Measurements from ENCODE around the gene REEP6. TPM values are rescaled to one million over a fixed set of nuclear protein-coding genes. Genes with fewer than 3 reads are reported as not detected.

Gene REEP6
- total and polyA plus RNA-seq, 2 experiments from 2014 or later, result 3.0 to 4.3 TPM

DNA sequence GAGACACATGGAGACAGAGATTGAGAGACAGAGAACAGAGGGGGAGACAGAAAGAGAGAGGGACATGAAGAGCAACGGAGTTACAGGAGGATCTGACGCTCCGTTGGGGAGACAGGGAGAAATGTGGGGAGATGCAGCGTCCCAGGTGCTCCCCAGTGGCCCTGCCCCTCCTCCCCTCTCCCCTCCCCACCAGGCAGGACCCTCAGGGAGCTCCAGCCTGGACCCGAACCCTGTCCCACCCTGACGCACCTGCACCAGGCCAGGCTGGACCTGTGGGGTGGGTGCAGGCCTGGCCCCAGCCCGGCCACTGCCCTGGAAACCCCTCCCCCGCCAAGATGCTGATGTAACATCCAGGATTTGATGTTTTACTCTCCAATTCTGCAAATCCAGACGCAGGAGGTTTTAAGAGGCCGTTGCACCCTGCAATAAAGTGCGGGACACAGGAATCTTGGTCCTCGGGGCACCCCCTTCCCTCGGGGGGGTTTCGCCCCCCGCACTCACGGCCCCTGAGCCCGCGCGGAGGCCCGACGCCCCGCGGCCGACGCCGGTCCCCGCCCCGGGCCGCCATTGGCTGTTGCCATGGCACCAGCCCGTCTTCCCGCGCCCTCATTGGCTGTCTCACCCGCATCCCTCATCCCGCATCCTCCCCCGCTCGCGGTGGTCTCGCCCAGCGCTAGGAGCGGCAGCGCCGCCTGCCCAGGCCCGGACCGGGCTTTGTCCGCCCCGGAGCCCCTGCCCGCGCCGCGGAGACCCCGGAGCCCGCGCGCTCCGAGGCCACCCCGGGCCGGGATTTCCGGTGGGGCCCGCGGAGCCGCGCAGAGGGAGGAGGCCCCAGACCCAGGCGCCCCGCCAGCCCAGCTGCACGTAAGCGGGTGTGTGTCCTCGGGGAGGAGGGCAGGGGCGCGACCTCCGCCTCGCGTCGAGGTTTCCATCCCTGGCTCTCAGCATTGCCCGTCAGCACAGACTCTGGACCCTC lies 41.2 kb upstream of the REEP6 start, which contains the start of gene APC2:
Gene APC2, plus strand, starts transcription at position 655 of the 976 bp plus-strand sequence. CDS start 2,881 bp downstream, outside the sequence.
- no peaks in the 10 kb centered on the region for H3K4me1 ChIP-seq (ENCODE audit: insufficient read depth)
- H3K27ac ChIP-seq, result no peak within 1 kb of the TSS
- peaks cover 28% of the 10 kb centered on the region for H3K27me3 ChIP-seq (replicated peaks; ENCODE audit: insufficient read depth)
- H3K9me3 ChIP-seq (ENCODE audit: low read depth), result no peaks in the 10 kb centered on the region
- H3K4me3 ChIP-seq, result peak within 1 kb of the TSS; percentile 40; the same call in 1 of the 2 replicates
- no peaks in the 10 kb centered on the region for H3K9me2 ChIP-seq (ENCODE audit: insufficient read depth)
- H3K36me3 ChIP-seq (ENCODE audit: low read depth), result no peaks in the 10 kb centered on the region
- no peaks in the 10 kb centered on the region for H3K79me2 ChIP-seq (ENCODE audit: insufficient read depth)
- peaks cover 12% of the 10 kb centered on the region; the same call in 1 of the 2 replicates for H3F3A ChIP-seq (ENCODE audit: insufficient read depth)
- WGBS, 2 experiments (ENCODE audit: low coverage in 1 of 2, low lambda C conversion rate in 2 of 2, missing lambda C conversion rate in 2 of 2), result 5 to 7% methylated on average over 42 to 46 of the region's 74 CpGs
- H3K9ac ChIP-seq, result no peak within 1 kb of the TSS
- H2AFZ ChIP-seq, result peak within 1 kb of the TSS; percentile 33
- no peak within 1 kb of the TSS for H3K4me2 ChIP-seq (ENCODE audit: unreplicated experiment)
- H4K20me1 ChIP-seq (ENCODE audit: insufficient read depth), result no peaks in the 10 kb centered on the region
- in situ Hi-C loops (cut with MboI), result no loop called here
- TF ChIP-seq EZH2 (IDR thresholded peaks at IDR 0.05; ENCODE audit: insufficient read depth, poor library complexity, severe bottlenecking) (peak; percentile 4), EZH2phosphoT487 (IDR thresholded peaks at IDR 0.05; ENCODE audit: insufficient read depth, low read depth) (no peak)
- DNase-seq, result peak; percentile 69

DNA sequence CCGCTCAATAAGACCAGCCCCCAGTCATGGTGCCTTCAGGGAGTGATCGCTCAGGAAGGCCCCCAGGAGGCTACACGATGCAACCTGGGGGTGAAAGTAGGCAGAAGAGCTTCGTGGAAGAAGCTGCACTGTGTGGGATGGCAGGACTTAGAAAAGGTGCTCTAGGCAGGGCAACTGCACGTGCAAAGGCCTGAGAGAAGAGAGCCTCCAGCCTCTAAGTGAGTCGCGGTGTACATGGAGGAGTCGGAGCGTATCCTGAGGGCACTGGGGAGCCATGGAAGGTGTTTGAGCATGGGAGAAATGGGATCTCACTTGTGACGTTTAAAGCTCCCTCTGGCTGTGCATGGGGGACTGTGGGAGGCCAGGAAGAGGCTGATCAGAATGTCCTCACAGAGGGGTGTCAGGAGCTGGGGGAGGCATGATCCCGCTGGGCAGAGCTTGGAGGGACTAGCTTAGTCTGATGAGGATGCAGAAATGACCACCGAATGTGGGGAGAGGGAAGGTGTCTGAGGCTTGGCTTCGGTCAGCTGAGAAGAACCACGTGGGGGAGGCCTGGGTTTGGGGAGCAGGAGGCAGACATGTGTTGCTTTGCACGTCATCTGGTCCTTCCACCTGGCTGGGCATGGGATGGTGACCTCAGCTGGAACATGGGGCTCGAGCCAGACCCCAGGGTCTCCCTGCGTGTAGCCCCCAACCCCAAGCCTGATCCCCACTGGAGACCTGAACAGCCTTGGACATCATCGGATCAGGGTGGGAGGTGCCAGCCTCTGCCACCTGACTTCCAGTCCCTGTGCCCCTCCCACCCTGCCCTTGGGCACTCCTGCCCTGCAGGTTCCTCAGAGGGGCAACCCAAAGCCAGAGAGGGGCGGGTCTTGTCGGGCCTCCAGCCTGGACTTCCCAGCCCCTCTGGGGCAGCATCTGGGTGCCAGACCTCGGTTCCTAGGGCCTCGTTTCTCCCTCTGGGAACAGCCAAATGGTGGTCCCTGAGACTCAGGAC lies 39.9 kb upstream of the REEP6 start:
- in situ Hi-C loops (cut with MboI), result no loop called here
- no peak overlapping the region for H3K4me2 ChIP-seq (ENCODE audit: unreplicated experiment)

GRCh38 chr19:1451916-1452801 lies 38.8 kb upstream of the REEP6 start:
- no peaks in the 10 kb centered on the region for H3K9me3 ChIP-seq (ENCODE audit: low read depth)
- H3K9me2 ChIP-seq (ENCODE audit: insufficient read depth), result no peaks in the 10 kb centered on the region
- no peaks in the 10 kb centered on the region for H4K20me1 ChIP-seq (ENCODE audit: insufficient read depth)
- no peak overlapping the region for H3K9ac ChIP-seq
- TF ChIP-seq EZH2phosphoT487 (IDR thresholded peaks at IDR 0.05; ENCODE audit: insufficient read depth, low read depth) (no peak), EZH2 (IDR thresholded peaks at IDR 0.05; ENCODE audit: insufficient read depth, poor library complexity, severe bottlenecking) (no peak)
- no peaks in the 10 kb centered on the region for H3K36me3 ChIP-seq (ENCODE audit: low read depth)
- 27 to 47% methylated on average over 22 to 37 of the region's 39 CpGs for WGBS, 2 experiments (ENCODE audit: low coverage in 1 of 2, low lambda C conversion rate in 2 of 2, missing lambda C conversion rate in 2 of 2)
- H3K4me2 ChIP-seq (ENCODE audit: unreplicated experiment), result no peak overlapping the region
- no peaks in the 10 kb centered on the region for H3K79me2 ChIP-seq (ENCODE audit: insufficient read depth)
- no peaks in the 10 kb centered on the region for H3K4me1 ChIP-seq (ENCODE audit: insufficient read depth)
- H3K27me3 ChIP-seq (replicated peaks; ENCODE audit: insufficient read depth), result peaks cover 29% of the 10 kb centered on the region
- H3K4me3 ChIP-seq, result no peak overlapping the region
- in situ Hi-C loops (cut with MboI), result no loop called here
- H3K27ac ChIP-seq, result no peak overlapping the region
- H3F3A ChIP-seq (ENCODE audit: insufficient read depth), result peaks cover 12% of the 10 kb centered on the region; the same call in 1 of the 2 replicates
- no peak overlapping the region for H2AFZ ChIP-seq
- DNase-seq, result no peak

More for the DNA sequence above, 39.9 kb upstream of the REEP6 start:
- TF ChIP-seq EZH2 (IDR thresholded peaks at IDR 0.05; ENCODE audit: insufficient read depth, poor library complexity, severe bottlenecking) (no peak), EZH2phosphoT487 (IDR thresholded peaks at IDR 0.05; ENCODE audit: insufficient read depth, low read depth) (no peak)
- peaks cover 12% of the 10 kb centered on the region; the same call in 1 of the 2 replicates for H3F3A ChIP-seq (ENCODE audit: insufficient read depth)
- no peaks in the 10 kb centered on the region for H3K9me3 ChIP-seq (ENCODE audit: low read depth)
- no peaks in the 10 kb centered on the region for H3K79me2 ChIP-seq (ENCODE audit: insufficient read depth)
- H3K36me3 ChIP-seq (ENCODE audit: low read depth), result no peaks in the 10 kb centered on the region
- no peaks in the 10 kb centered on the region for H4K20me1 ChIP-seq (ENCODE audit: insufficient read depth)
- H3K27ac ChIP-seq, result no peak overlapping the region
- no peaks in the 10 kb centered on the region for H3K4me1 ChIP-seq (ENCODE audit: insufficient read depth)
- H3K27me3 ChIP-seq (replicated peaks; ENCODE audit: insufficient read depth), result peaks cover 28% of the 10 kb centered on the region
- 25 to 29% methylated on average over 20 to 22 of the region's 22 CpGs for WGBS, 2 experiments (ENCODE audit: low coverage in 1 of 2, low lambda C conversion rate in 2 of 2, missing lambda C conversion rate in 2 of 2)
- no peak overlapping the region for H3K4me3 ChIP-seq
- H3K9me2 ChIP-seq (ENCODE audit: insufficient read depth), result no peaks in the 10 kb centered on the region
- no peak overlapping the region for H3K9ac ChIP-seq
- DNase-seq, result no peak
- H2AFZ ChIP-seq, result no peak overlapping the region
